Stimulated activated CD4-positive, alpha-beta T cell treated with anti-CD3 and anti-CD28 coated beads, Interleukin-2, amount 100 ng/mL, for 4 hours (primary cell): ENCODE data around the gene OSBP2.
"Not testable (repeated sequence)": the region's sequence is repeated elsewhere in the genome, so short reads cannot be mapped to it uniquely, and the experiment has no call there.

Experiments
- DNase-seq: peaks from one replicate; pipeline ENCODE4 v3.0.0-alpha.2; 2020; ENCODE audit warnings: low read depth

Gene OSBP2

GRCh38 chr22:30676565-30676964 lies 18.1 kb upstream of the OSBP2 start:
- not testable (repeated sequence) for DNase-seq

- DNase-seq: not testable (repeated sequence)
Observed at GRCh38 chr22:30679895-30680690, 14.6 kb upstream of the OSBP2 start.

GRCh38 chr22:30680991-30681770 lies 13.5 kb upstream of the OSBP2 start:
- DNase-seq: no peak

DNA sequence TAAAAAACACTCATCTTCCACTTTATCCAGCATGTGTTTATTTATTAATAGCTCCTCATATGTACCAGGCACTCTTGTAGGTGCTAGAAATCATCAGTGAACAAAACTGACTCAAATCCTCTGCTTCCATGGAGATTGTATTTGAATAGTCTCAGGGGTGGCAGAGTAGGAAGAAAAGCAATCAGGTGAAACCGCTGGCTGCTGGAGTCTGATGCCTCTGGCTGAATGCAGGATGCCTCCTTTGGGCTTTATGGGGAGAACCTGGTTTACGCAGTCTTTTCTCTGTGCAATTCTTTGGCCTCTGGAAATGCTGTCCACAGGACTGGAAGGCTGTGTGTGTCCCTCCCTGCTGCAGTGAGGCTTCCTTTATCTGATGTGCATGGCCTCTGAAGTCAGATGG lies 12.8 kb upstream of the OSBP2 start:
- DNase-seq: no peak

- no peak for DNase-seq
Observed at GRCh38 chr22:30685178-30685577, 9.5 kb upstream of the OSBP2 start.

- DNase-seq: no peak
Observed at GRCh38 chr22:30687358-30687757, 7.3 kb upstream of the OSBP2 start.

- no peak for DNase-seq
Observed at GRCh38 chr22:30689622-30690021, 5.1 kb upstream of the OSBP2 start.

DNA sequence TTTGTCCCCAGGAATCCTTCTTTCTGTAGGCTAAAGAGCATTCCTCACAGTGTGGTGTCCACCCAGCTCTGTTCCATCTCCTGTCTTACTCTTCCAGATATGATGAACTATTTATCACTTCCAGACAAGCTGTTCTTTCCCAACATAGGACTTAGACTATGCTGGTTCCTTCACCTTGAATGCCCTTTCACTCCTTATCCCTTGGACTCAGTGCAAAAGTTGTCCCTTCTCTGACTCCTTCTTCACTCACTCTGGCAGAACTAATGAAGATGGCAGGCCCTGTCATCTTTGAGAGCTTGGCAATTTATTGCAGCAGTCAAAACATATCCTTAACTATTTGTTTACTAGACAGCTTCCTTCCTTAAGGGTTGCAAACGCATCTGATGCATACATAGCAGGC lies 3.5 kb upstream of the OSBP2 start:
- DNase-seq: no peak

DNA sequence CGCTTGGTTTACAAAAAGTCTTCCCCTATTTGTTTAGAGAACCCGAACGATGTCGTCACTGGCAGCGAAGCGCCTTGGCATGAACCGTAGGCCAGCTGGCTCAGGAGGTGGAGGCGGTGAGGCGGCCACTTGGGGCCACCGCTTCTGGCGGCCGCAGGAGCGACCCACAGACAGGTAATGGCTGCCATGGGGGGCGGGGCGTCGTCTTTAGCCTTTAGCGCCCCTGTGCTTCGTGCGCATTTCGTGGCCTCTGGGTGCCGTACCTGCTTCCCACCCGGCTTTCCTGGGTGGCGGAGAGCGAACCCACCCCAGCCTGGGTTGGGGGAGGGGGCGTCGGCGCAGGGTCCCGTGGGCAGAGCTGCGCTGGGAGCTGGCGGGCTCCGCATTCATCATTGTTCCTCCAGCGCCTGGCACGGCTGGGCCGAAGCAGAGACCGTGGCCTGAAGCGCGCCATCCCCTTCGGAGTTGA lies 469 bp upstream of the OSBP2 start:
- peak; percentile 33 for DNase-seq

- DNase-seq: no peak
Observed at GRCh38 chr22:30695351-30695851, 727 bp downstream of the OSBP2 start.

DNA sequence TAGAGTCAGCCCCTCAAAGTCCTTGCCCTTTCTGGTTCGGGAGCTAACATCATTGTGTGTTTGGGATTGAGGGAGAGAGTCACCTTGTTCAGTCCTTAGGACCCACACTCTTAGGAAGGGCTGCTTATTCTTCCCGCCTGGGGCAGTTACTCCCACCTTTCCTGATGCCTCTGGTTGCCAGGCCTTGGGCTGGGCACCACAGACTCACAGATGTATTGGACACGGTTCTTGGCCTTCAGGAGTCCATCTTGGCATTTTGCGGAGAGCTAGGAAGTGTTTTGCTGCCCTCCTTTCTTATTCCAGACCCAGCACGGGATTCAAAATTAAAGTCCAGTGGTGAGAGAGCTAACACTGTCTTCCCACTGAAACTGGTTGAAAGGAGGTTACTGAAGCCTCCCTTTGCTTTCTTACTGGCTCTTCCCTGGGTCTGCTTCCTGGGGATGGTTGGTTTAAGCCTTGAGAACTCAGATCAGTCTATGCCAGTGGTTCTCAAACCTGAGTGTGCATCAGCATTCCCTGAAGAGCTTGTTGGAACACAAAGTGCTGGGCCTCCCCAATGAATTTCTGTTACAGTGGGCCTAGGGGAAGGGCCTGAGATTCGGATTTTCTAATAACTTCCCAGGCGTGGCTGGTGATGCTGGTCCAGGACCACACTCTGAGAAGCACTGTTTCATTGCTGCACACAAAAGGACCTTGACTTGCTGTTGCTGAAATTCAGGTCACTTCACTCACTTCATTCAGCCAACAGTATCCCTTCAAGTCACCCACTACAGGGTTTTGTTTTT lies 1.4 kb downstream of the OSBP2 start:
- DNase-seq: no peak

GRCh38 chr22:30697975-30698374 lies 3.3 kb downstream of the OSBP2 start:
- no peak for DNase-seq

DNA sequence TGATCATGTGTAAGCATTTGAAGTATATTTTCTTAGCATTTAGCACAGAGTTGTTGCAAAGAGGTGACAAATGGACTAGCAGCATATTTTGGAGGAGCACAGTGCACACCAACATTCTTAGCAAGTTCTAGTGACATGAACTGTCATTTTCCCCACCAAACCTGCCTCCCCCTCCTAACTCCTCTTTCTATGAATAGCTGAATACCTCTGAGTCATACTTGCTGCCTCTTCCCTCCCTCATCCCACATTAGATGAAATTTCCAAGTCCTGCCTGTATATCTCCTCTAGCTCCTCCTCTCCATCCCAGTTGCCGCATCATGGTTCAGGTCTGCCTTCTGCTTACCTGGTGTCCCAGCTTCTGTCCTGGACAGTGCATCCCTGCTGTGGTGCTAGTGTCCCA lies 7.2 kb downstream of the OSBP2 start:
- no peak for DNase-seq

DNA sequence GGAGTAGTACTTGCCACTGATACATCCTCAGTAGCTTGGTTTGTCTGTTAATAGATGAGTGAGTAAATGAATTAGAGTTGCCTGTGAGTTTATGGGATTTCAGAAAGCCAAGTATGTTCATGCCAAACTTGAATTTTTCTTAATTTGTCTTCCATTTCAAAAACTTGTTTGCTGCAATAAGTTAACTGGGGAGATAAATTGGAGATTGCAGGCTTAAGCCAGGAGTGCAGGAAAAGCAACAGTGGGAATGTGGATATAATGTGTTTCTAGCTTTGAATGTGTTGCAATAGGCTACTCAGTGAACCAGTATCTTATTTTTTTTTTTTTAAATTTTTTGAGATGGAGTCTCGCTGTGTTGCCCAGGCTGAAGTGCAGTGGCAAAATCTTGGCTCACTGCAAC lies 8.2 kb downstream of the OSBP2 start:
- DNase-seq: no peak

- no peak for DNase-seq
Observed at GRCh38 chr22:30704978-30705377, 10.3 kb downstream of the OSBP2 start.

DNA sequence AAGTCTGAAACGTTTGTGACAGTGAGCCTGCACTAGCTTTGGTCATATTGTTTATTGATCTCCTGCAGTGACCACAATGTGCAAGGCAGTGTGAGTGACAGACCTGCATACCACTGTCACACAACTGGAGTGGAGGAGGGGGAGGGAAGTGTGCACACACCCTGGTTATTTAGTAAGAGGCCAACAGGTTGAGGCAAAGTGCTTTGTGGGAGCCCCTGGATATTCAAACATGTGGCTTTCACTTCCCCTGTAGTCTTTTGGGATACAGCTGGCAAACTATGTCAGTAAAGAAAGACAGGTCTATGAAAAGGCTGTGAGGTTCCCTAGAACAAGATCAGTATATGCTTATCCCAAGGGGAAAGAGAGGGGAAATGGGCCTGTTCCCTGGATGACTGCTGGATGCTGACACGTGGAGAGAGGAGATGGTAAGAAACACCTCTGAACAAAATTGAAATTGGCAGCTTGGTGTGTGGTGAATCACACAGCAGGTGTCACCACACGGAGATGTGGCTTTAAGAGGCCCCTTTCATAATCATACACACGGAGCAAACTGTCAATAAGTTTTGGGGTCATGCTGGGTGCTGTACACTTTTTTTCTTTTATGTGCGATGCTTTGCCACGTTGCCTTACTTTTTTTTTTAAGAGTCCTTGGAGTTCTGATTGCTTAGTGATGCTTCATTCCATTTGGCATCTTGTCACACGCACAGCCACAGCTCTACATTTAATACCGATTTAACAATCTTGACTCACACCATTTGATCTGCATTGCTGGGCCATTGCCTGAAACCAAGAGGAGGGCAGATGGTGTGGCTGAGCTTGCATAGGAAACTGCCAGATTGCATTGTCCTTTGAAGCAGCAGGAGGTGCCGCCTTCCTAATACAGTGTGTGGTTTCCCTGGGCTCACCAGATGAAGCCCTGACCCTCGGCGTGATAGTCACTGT lies 11.3 kb downstream of the OSBP2 start:
- DNase-seq: no peak

GRCh38 chr22:30709980-30710379 lies 15.3 kb downstream of the OSBP2 start:
- DNase-seq: peak; percentile 13

- DNase-seq: no peak
Observed at GRCh38 chr22:30712094-30712493, 17.4 kb downstream of the OSBP2 start.

- DNase-seq: no peak
Observed at GRCh38 chr22:30714062-30714461, 19.4 kb downstream of the OSBP2 start.

DNA sequence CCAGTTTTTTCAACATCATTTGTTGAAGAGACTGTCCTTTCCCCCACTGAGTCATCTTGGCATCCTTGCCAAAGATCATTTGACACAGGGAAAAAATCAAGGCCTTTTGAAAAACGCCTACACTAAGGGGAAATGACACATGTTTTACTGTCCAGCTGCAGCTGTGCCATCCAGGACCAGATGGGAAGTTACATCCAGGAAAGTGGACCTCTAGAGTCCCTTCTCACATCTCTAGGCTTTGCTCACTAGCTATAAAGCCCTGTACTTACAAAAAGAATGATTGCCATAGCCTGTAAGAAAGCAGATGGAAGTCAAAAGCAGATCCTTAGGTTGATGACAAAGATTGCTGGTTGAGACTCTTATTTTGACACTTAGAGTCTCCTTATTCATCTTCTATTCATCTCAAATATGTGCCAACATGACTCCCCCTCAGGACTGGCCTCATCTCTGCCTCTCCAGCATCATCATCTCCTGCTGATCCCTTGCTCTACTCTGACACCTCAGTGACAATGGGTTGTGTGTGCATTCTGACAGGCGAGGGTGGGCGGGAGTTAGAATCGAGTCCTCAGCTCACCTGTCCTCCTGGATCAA lies 22.8 kb downstream of the OSBP2 start:
- no peak for DNase-seq

DNA sequence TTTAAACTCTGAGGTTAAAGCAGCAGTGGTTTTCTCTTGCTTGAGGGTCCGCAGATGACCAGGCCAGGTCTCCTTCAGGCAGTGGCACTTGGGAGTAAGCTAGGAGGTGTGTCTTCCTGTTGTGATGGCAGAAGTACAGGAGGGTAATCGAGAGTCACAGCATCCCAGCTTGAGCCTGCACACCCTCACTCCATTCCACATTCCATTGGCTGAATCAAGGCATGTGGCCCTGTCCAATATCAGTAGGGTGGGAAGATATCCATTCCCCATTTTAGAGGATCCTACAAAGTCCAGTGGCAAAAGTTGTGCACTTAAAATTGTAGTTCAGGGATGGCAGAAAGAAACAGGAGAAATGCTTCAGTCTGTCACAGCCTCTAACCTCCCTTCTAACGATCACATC lies 23.3 kb downstream of the OSBP2 start:
- DNase-seq: no peak
